ENCODE measurements around the gene RASSF9.

RASSF9 gene

GRCh38 chr12:85831327-85831990, 4.8 kb downstream of the RASSF9 start:
- Mint-ChIP-seq H3K27me3 (no peaks in the 10 kb centered on the region), H3K27ac (no peak overlapping the region), H3K9me3 (peaks cover 7% of the 10 kb centered on the region), H3K4me1 (no peaks in the 10 kb centered on the region), H3K36me3 (no peaks in the 10 kb centered on the region), H3K4me3 (no peak overlapping the region)

GRCh38 chr12:85829391-85829790, 6.8 kb downstream of the RASSF9 start:
- H3K4me1 Mint-ChIP-seq = no peaks in the 10 kb centered on the region
- peaks cover 7% of the 10 kb centered on the region for H3K9me3 Mint-ChIP-seq
- no peak overlapping the region for H3K4me3 Mint-ChIP-seq
- no peaks in the 10 kb centered on the region for H3K36me3 Mint-ChIP-seq
- H3K27ac Mint-ChIP-seq = no peak overlapping the region
- H3K27me3 Mint-ChIP-seq = no peaks in the 10 kb centered on the region

GRCh38 chr12:85828576-85828975, 7.6 kb downstream of the RASSF9 start:
- no peaks in the 10 kb centered on the region for H3K4me1 Mint-ChIP-seq
- no peak overlapping the region for H3K27ac Mint-ChIP-seq
- H3K4me3 Mint-ChIP-seq = no peak overlapping the region
- no peaks in the 10 kb centered on the region for H3K27me3 Mint-ChIP-seq
- H3K36me3 Mint-ChIP-seq = no peaks in the 10 kb centered on the region
- peaks cover 7% of the 10 kb centered on the region for H3K9me3 Mint-ChIP-seq

- Mint-ChIP-seq H3K4me1 (no peaks in the 10 kb centered on the region), H3K36me3 (no peaks in the 10 kb centered on the region), H3K27me3 (no peaks in the 10 kb centered on the region), H3K27ac (no peak overlapping the region), H3K9me3 (peaks cover 7% of the 10 kb centered on the region), H3K4me3 (no peak overlapping the region)
Measured at GRCh38 chr12:85825746-85826145, 10.5 kb downstream of the RASSF9 start.

- Mint-ChIP-seq H3K4me3 (no peak overlapping the region), H3K36me3 (no peaks in the 10 kb centered on the region), H3K9me3 (peaks cover 7% of the 10 kb centered on the region), H3K4me1 (no peaks in the 10 kb centered on the region), H3K27ac (no peak overlapping the region), H3K27me3 (no peaks in the 10 kb centered on the region)
Measured at GRCh38 chr12:85823436-85824180, 12.6 kb downstream of the RASSF9 start.

GRCh38 chr12:85821759-85822158, 14.4 kb downstream of the RASSF9 start:
- H3K27me3 Mint-ChIP-seq = no peaks in the 10 kb centered on the region
- H3K4me3 Mint-ChIP-seq = no peak overlapping the region
- no peaks in the 10 kb centered on the region for H3K36me3 Mint-ChIP-seq
- no peaks in the 10 kb centered on the region for H3K4me1 Mint-ChIP-seq
- no peaks in the 10 kb centered on the region for H3K9me3 Mint-ChIP-seq
- no peak overlapping the region for H3K27ac Mint-ChIP-seq

- no peaks in the 10 kb centered on the region for H3K4me1 Mint-ChIP-seq
- H3K9me3 Mint-ChIP-seq = no peaks in the 10 kb centered on the region
Measured at GRCh38 chr12:85821206-85821605, 15.0 kb downstream of the RASSF9 start.

GRCh38 chr12:85820101-85820500, 16.1 kb downstream of the RASSF9 start:
- H3K27me3 Mint-ChIP-seq = no peaks in the 10 kb centered on the region
- no peak overlapping the region for H3K27ac Mint-ChIP-seq
- no peaks in the 10 kb centered on the region for H3K4me1 Mint-ChIP-seq
- no peaks in the 10 kb centered on the region for H3K36me3 Mint-ChIP-seq
- no peak overlapping the region for H3K4me3 Mint-ChIP-seq
- H3K9me3 Mint-ChIP-seq = no peaks in the 10 kb centered on the region

More at GRCh38 chr12:85821206-85821605, 15.0 kb downstream of the RASSF9 start:
- Mint-ChIP-seq H3K4me3 (no peak overlapping the region), H3K27ac (no peak overlapping the region), H3K36me3 (no peaks in the 10 kb centered on the region), H3K27me3 (no peaks in the 10 kb centered on the region)

GRCh38 chr12:85814741-85815140, 21.5 kb downstream of the RASSF9 start:
- Mint-ChIP-seq H3K9me3 (no peaks in the 10 kb centered on the region), H3K4me1 (no peaks in the 10 kb centered on the region), H3K27ac (no peak overlapping the region), H3K4me3 (no peak overlapping the region), H3K36me3 (no peaks in the 10 kb centered on the region), H3K27me3 (no peaks in the 10 kb centered on the region)

GRCh38 chr12:85814071-85814470, 22.1 kb downstream of the RASSF9 start:
- Mint-ChIP-seq H3K4me1 (no peaks in the 10 kb centered on the region), H3K27me3 (no peaks in the 10 kb centered on the region), H3K27ac (no peak overlapping the region), H3K4me3 (no peak overlapping the region), H3K9me3 (no peaks in the 10 kb centered on the region), H3K36me3 (no peaks in the 10 kb centered on the region)

- H3K4me1 Mint-ChIP-seq = no peaks in the 10 kb centered on the region
- no peaks in the 10 kb centered on the region for H3K9me3 Mint-ChIP-seq
- no peak overlapping the region for H3K27ac Mint-ChIP-seq
- H3K4me3 Mint-ChIP-seq = no peak overlapping the region
- H3K27me3 Mint-ChIP-seq = no peaks in the 10 kb centered on the region
- no peaks in the 10 kb centered on the region for H3K36me3 Mint-ChIP-seq
Measured at GRCh38 chr12:85809500-85809899, 26.7 kb downstream of the RASSF9 start.

- no peak overlapping the region for H3K4me3 Mint-ChIP-seq
- H3K4me1 Mint-ChIP-seq = no peaks in the 10 kb centered on the region
- H3K27me3 Mint-ChIP-seq = no peaks in the 10 kb centered on the region
- no peaks in the 10 kb centered on the region for H3K9me3 Mint-ChIP-seq
- H3K27ac Mint-ChIP-seq = no peak overlapping the region
- no peaks in the 10 kb centered on the region for H3K36me3 Mint-ChIP-seq
Measured at GRCh38 chr12:85807730-85808129, 28.5 kb downstream of the RASSF9 start.

GRCh38 chr12:85805654-85806053, 30.6 kb downstream of the RASSF9 start:
- H3K27ac Mint-ChIP-seq = no peak overlapping the region
- no peaks in the 10 kb centered on the region for H3K27me3 Mint-ChIP-seq
- no peaks in the 10 kb centered on the region for H3K4me1 Mint-ChIP-seq
- no peaks in the 10 kb centered on the region for H3K9me3 Mint-ChIP-seq
- H3K4me3 Mint-ChIP-seq = no peak overlapping the region
- H3K36me3 Mint-ChIP-seq = no peaks in the 10 kb centered on the region

GRCh38 chr12:85804663-85805062, 31.5 kb downstream of the RASSF9 start:
- Mint-ChIP-seq H3K4me3 (no peak overlapping the region), H3K36me3 (no peaks in the 10 kb centered on the region), H3K27me3 (no peaks in the 10 kb centered on the region), H3K27ac (no peak overlapping the region), H3K4me1 (no peaks in the 10 kb centered on the region), H3K9me3 (no peaks in the 10 kb centered on the region)

GRCh38 chr12:85803923-85804322, 32.3 kb downstream of the RASSF9 start:
- H3K27me3 Mint-ChIP-seq = no peaks in the 10 kb centered on the region
- H3K27ac Mint-ChIP-seq = no peak overlapping the region
- no peaks in the 10 kb centered on the region for H3K4me1 Mint-ChIP-seq
- no peaks in the 10 kb centered on the region for H3K36me3 Mint-ChIP-seq
- H3K4me3 Mint-ChIP-seq = no peak overlapping the region
- H3K9me3 Mint-ChIP-seq = no peaks in the 10 kb centered on the region

GRCh38 chr12:85803231-85803630, 33.0 kb downstream of the RASSF9 start:
- Mint-ChIP-seq H3K4me3 (no peak overlapping the region), H3K9me3 (no peaks in the 10 kb centered on the region), H3K27ac (no peak overlapping the region), H3K4me1 (no peaks in the 10 kb centered on the region), H3K27me3 (no peaks in the 10 kb centered on the region), H3K36me3 (no peaks in the 10 kb centered on the region)
